CD4-positive, alpha-beta T cell treated with Interferon gamma for 1 hour (primary cell): ENCODE data around the gene DENND1A.
"Not testable (repeated sequence)": the region's sequence is repeated elsewhere in the genome, so short reads cannot be mapped to it uniquely, and the experiment has no call there.

Experiments
- DNase-seq: peaks from one replicate; pipeline ENCODE4 v3.0.0-alpha.2; 2020

DENND1A gene

DNA sequence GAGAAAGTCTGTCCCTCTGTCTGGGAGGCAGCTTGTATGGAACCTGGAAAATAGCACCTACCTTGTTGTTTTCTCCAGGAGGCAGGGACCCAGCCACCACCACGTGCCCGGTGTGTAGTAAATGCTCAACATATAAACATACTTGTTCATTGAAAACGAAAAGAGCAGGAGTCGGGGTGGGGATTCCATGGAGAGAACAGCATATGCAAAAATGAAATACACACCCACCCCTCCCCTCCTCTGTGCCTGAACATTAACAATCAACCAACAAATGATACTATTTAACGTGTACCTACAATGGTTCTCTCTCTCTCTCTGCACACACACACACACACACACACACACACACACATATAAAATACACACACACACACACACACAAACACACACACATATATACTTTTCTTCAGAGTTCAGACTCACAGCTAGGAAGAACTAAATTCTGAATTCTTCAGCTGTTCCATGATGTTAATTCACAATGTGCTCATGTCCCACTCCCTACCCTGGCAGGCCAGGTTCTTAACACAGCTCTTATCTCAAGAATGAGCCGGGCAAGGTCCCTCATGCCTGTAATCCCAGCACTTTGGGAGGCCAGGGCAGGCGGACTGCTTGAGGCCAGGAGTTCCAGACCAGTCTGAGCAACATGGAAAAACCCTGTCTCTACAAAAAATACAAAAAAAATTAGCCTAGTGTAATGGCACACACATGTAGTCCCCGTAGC lies 16.3 kb upstream of the DENND1A start:
- no peak for DNase-seq

- no peak for DNase-seq
These were observed 15.6 kb upstream of the DENND1A start for GRCh38 chr9:123945532-123945931.

DNA sequence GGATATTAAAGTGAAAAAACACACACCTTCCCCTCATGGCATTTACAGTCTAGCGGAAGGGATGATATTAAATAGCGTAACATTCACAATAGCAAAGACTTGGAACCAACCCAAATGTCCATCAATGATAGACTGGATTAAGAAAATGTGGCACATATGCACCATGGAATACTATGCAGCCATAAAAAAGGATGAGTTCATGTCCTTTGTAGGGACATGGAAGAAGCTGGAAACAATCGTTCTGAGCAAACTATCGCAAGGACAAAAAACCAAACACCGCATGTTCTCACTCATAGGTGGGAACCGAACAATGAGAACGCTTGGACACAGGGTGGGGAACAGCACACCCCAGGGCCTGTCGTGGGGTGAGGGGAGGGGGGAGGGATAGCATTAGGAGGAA lies 14.5 kb upstream of the DENND1A start:
- not testable (repeated sequence) for DNase-seq

DNA sequence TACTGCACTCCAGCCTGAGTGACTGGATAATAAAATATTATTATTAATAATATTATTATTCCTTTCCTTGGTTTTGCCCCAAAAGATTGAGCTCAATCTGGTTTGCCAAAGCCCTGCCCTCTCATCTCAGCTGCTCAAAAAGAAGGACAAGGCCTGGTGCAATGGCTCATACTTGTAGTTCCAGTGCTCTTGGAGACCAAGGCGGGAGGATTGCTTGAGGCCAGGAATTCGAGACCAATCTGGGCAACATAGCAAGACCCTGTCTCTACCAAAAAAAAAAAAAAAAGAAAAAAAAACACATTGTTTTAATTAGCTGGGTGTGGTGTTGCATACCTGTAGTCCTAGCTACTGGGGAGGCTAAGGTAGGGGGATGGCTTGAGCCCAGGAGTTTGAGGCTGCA lies 13.7 kb upstream of the DENND1A start:
- no peak for DNase-seq

DNA sequence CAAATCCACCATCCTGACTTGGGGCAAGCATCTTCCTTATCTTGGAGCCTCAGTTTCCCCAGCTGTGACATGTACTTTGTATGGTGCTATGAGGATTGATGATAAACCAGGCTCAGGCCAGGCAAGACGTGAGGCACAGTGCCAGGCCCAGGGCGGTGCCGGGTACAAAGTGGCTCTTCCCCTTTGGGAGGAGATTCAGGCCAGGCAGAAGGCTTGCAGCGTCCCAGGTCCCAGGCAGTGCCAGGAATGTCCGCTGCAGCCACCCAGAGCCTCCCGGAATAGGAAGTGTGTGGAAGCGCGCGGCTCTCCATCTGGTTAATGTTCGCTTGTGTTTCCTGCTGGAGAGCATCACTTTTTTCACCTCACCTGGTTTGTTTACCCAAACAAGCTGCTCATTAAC lies 12.6 kb upstream of the DENND1A start:
- DNase-seq, result no peak

- DNase-seq, result no peak
These were observed 11.7 kb upstream of the DENND1A start for GRCh38 chr9:123941524-123942070.

DNA sequence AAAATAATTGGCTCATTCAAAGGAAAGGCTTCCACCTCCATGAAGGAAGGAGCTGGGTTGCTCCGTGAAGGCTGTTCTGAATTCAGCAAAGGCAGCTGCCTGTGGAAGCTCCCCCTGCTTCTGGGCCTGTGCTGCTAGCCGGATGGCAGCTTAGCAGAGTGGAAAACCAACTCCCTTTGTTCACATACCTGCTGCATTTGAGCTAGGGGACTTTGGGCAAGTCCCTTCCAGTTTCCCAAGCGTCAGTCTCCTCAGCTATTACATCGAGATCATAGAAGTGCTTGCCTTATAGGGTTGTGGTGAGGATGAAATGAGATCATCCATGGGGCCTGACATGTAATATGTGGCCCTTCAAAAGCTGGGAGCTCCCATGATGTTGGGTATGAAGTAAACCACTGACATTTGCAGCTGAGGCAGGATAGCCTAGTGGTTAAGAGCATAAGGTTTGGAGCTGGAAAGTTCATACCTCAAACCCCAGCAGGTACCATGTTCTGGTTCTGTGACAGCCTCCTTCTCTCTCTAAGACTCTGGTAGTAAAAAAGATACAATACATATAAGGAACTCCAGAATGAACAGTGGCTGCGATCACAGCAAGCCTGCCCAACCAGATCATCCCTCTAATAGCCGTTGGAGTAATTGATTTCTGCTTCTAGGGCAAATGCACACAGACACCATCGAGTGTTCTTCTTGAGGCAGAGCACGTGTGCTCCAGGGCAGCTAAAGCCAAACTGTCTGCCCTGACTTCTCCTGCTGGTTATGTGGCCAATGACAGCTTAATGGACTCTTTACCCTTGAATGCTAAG lies 11.0 kb upstream of the DENND1A start:
- no peak for DNase-seq

DNA sequence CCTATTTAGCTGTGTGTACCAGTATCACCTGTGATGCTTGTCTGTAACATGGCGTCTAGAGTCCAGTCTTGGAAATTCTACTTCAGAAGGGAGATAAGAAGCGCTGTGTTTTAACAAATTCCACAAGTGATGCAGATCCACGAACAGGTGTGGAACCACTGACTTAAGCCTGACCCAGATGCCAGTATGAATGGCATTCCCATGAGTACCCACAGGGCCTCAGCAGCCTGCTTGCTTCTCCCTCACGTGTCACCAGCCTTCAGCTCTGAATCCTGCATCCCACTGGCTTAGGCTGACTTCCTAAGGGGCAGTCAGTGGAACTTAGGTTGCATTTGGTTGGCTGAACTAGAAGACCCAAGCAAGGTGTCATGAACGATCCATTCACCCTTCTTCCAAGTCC lies 8.5 kb upstream of the DENND1A start:
- DNase-seq, result no peak

DNA sequence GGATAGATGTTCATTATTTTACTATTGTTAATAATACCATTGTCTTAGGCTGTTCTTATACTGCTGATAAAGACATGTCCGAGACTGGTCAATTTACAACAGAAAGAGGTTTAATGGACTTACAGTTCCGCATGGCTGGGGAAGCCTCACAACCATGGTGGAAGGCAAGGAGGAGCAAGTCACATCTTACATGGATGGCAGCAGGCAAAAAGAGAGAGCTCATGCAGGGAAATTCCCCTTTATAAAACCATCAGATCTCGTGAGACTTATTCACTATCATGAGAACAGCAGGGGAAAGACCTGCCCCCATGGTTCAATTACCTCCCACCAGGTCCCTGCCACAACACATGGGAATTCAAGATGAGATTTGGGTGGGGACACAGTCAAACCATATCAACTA lies 6.6 kb upstream of the DENND1A start:
- not testable (repeated sequence) for DNase-seq

DNA sequence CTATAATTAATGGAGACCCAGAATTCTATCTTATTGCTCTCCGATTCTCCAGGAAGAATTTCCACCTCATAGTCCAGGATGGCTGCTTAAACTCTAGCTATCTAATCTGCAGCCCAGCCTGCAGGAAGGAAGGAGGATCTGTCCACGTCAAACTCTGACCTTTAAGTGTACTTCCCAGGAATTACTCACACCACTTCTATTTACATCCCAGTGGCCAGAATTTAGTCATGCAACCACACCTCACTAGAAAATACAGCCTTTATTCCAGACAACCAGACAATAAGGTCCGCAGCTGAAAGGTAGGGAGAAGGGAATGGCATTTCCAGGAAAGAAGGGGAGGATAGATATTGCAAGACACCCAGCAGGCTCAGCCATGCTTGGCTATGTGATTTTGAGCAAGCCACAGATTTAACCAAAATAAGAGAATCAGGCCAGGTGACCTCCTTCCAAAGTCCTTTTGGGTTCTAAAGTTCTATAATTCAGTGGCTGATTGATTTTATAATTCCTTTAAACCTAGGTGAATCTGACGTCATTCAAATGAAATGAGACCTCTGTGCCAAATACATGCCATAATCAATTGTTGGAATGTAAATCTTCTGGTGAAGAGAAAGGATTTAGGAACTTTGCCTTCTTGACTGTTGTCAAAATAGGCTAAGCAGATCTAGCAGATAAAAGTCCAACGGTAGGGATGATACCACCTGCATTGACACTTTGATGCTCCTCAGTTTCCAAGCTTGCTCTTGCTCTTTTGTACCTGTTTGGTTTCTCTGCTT lies 3.7 kb upstream of the DENND1A start:
- DNase-seq, result no peak

- peak; percentile 5 for DNase-seq
These were observed 603 bp downstream of the DENND1A start for GRCh38 chr9:123929177-123929869.

DNA sequence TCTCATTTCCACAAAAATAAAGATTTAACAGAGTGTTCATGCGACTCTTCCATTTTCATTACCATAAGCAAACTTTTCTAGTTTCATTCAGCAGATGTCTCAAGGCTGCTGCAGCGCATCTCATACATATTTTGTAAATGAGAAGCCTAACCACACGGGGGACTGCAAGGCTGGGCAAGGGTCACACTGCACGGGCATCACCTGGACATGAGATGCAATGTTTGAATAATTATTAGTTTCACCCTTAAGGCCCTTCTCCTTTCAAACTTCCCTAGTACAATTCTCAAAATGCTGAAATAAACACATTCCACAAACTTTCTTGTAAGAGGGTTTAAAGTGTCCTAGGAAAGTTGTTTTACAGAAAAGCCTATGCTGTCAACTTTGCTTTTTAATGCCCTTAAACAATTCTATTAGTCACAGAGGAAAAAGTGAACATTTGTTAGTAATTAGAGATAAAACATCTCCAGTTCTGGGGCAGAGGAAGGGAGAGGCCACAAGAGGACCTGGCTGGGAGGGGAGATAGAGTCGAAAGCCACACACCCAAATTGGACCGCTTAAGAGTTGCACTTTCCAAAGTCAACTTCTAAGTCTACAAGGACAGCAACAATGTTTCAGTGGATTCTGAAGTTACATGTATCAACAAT lies 1.3 kb downstream of the DENND1A start:
- no peak for DNase-seq

DNA sequence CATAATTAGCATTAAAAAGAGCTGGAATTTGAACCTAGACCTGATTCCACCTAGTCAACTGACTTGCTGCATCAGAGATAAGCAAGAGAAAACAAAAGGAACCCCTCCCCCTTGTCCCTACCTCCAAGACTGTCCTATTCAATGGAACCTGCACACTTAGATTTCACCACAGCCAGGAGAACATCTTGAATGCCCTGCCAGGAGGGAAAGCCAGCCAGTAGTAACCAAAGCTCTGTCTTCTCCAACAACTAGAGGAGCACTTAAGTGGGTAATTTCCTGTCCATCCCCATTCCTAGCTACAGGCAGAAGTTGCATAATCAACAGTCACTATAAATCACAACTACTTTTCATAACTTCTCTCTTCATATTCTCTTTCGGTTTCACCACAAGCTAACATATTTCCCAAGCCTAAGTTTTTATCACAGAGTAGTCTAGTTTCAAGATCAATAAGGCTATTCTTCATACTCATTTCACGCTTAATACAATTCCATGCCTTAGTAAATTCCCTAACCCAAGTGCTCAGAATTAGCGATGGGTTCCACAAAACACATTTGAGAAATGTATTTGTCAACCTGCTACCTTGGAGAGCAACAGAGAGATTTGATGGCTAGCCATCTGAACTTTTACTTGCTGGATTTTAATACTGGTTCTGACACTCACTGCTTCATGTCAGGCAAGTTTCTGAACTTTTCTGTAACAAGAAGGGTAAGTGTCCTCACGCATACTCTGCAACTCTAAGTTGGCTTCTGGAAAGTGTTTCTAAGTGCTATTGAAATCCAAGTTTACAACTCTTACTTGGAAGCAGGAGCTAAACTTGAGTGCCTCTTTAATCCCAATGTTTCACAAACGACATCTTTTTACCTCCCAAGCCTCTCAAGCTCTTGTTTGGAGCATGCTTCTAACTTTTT lies 2.0 kb downstream of the DENND1A start:
- no peak for DNase-seq

GRCh38 chr9:123926941-123927340 lies 3.0 kb downstream of the DENND1A start:
- DNase-seq, result no peak

- DNase-seq, result no peak
These were observed 4.1 kb downstream of the DENND1A start for GRCh38 chr9:123925819-123926218.

- no peak for DNase-seq
These were observed 4.8 kb downstream of the DENND1A start for GRCh38 chr9:123925161-123925560.

- DNase-seq, result no peak
These were observed 5.2 kb downstream of the DENND1A start for GRCh38 chr9:123924727-123925126.

DNA sequence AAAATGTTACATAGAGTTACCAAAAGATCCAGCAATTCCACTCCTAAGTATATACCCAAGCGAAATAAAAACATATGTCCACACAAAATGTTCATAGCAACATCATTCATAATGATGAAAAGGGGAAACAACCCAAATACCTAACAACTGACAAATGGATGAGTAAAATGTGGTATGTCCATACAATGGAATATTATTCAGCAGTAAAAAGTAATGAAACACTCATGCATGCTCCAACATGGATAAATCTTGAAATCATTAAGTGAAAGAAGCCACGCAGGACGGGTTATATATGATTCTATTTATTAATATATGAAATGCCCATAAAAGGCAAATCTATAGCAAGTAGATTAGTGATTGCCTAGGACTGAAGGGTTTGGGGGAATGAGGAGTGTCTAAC lies 6.0 kb downstream of the DENND1A start:
- DNase-seq, result no peak

- DNase-seq, result no peak
These were observed 6.5 kb downstream of the DENND1A start for GRCh38 chr9:123923377-123923776.

- no peak for DNase-seq
These were observed 7.0 kb downstream of the DENND1A start for GRCh38 chr9:123922911-123923310.

DNA sequence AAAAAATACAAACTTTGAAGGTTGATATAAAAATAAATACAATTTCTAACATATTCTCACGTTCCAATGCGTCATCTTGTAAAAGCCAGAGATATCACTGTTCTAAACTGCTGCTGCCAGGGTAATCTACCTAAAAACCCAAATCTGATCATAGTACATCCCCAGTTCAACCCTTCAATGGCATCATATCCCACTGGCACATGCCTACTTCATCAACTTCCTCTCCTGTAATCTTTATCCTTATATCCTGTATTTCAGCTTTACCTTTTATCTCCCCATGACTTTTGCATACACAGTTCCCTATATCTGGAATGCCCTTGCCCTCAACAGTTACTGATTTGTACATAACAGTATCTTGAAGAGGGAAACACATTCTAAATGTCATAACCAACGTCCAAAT lies 7.5 kb downstream of the DENND1A start:
- no peak for DNase-seq
